Fibroblast of villous mesenchyme (primary cell): Measurements from ENCODE around the gene NFIA. TPM values are rescaled to one million over a fixed set of nuclear protein-coding genes. Genes with fewer than 3 reads are reported as not detected.

Source experiments
- DNase-seq: peaks from one replicate; pipeline ENCODE4 v3.0.0-alpha.2; 2010; ENCODE audit warnings: low read depth
- H3K4me3 ChIP-seq: 2 replicates; pipeline ENCODE4 v1.5.1; 2011; ENCODE audit warnings: low read depth, mild to moderate bottlenecking, low read length
- CTCF ChIP-seq: IDR thresholded peaks from 2 replicates; pipeline ENCODE4 v1.5.1; 2012; ENCODE audit warnings: low read depth, mild to moderate bottlenecking, low read length; ENCODE audit not compliant: insufficient read depth
- total RNA-seq: library from RNA; depleted of rRNA; stranded (reverse); fragments of >200 nt; gene quantifications from 2 replicates; pipeline ENCODE4 v1.2.3, GENCODE V29; 2012

Gene NFIA
- total RNA-seq, 1 donor, result 10.4 TPM

GRCh38 chr1:61377242-61377958 lies 295.0 kb downstream of the NFIA start:
- TF ChIP-seq CTCF, result no peak
- H3K4me3 ChIP-seq, result no peak overlapping the region
- no peak for DNase-seq

GRCh38 chr1:61378494-61379180 lies 296.3 kb downstream of the NFIA start:
- no peak for DNase-seq
- H3K4me3 ChIP-seq, result no peak overlapping the region
- TF ChIP-seq CTCF, result no peak

DNA sequence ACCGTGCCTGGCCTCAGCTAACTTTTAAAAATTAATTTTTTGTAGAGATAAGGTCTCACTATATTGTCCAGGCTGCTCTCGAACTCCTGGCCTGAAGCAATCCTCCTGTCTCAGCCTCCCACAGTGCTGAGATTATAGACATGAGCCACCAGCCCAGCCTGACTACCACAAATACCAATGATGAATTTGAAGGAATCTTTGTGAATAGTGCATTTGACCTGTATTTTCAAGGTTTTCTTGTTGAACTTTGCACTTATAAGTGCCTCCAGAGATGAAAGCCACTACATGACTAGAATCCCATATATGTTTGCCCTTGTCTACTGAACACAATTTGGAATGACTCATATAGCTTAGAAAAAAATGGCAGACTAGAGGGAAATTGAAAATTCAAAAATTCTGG lies 297.3 kb downstream of the NFIA start:
- H3K4me3 ChIP-seq, result no peak overlapping the region
- no peak for TF ChIP-seq CTCF
- no peak for DNase-seq

GRCh38 chr1:61380561-61380960 lies 298.2 kb downstream of the NFIA start:
- no peak for DNase-seq
- no peak overlapping the region for H3K4me3 ChIP-seq
- no peak for TF ChIP-seq CTCF

DNA sequence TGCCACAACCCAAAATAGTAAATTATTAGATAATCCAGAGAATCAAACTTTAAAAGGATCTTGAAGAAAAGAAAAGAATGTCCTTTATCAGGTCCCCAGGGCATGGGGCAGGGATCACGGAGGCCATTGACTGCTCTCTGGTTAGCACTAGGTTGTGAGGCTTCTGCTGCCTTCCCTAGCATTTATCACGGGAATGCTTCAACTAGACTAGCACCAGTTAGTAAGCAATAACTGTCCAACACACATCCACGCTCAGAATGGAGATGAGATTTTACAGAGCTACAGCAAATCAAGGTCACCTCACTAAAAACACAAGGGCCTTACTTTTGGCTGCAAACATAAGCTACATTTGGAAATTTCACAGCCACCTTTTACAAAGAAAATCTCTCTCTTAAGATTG lies 304.0 kb downstream of the NFIA start:
- no peak for TF ChIP-seq CTCF
- no peak overlapping the region for H3K4me3 ChIP-seq
- DNase-seq, result no peak

DNA sequence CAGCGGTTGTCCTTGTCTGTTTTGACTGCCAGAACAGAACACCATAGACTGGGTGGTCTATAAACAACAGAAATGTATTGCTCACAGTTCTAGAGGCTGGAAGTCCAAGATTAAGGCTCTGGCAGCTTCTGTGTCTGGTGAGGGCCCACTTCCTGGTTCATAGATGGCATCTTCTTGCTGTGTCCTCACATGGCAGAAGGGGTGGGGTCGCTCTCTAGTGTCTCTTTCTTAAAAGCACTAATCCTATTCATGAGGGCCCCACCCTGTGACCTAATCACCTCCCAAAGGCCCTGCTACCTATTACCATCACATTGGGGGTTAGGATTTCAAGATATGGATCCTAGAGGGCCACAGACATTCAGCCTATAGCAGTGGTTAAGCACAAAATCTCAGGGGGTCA lies 304.4 kb downstream of the NFIA start:
- no peak overlapping the region for H3K4me3 ChIP-seq
- no peak for TF ChIP-seq CTCF
- DNase-seq, result no peak
